ENCODE measurements around the gene TMEM18.

TMEM18 gene

GRCh38 chr2:670637-671036 lies 6.6 kb downstream of the TMEM18 start:
- H3K4me3 Mint-ChIP-seq: no peak overlapping the region
- ATAC-seq: no peak
- peaks cover 3% of the 10 kb centered on the region for H3K9me3 Mint-ChIP-seq
- no peaks in the 10 kb centered on the region for H3K27me3 Mint-ChIP-seq
- no peak overlapping the region for H3K27ac Mint-ChIP-seq
- H3K36me3 Mint-ChIP-seq: peaks cover 71% of the 10 kb centered on the region
- peaks cover 49% of the 10 kb centered on the region for H3K4me1 Mint-ChIP-seq

GRCh38 chr2:669323-669722 lies 7.9 kb downstream of the TMEM18 start:
- Mint-ChIP-seq H3K4me1 (peaks cover 36% of the 10 kb centered on the region), H3K36me3 (peaks cover 74% of the 10 kb centered on the region), H3K9me3 (peaks cover 11% of the 10 kb centered on the region), H3K27ac (no peak overlapping the region), H3K4me3 (no peak overlapping the region), H3K27me3 (no peaks in the 10 kb centered on the region)
- no peak for ATAC-seq

GRCh38 chr2:668000-668398 lies 9.2 kb downstream of the TMEM18 start:
- H3K27me3 Mint-ChIP-seq: no peaks in the 10 kb centered on the region
- H3K36me3 Mint-ChIP-seq: peaks cover 86% of the 10 kb centered on the region
- H3K27ac Mint-ChIP-seq: no peak overlapping the region
- H3K4me3 Mint-ChIP-seq: no peak overlapping the region
- H3K4me1 Mint-ChIP-seq: peaks cover 23% of the 10 kb centered on the region
- H3K9me3 Mint-ChIP-seq: peaks cover 11% of the 10 kb centered on the region
- ATAC-seq: no peak

- peaks cover 24% of the 10 kb centered on the region for H3K4me1 Mint-ChIP-seq
- no peak overlapping the region for H3K27ac Mint-ChIP-seq
- no peak for ATAC-seq
- H3K4me3 Mint-ChIP-seq: no peak overlapping the region
- H3K27me3 Mint-ChIP-seq: no peaks in the 10 kb centered on the region
- H3K36me3 Mint-ChIP-seq: peaks cover 85% of the 10 kb centered on the region
- H3K9me3 Mint-ChIP-seq: peaks cover 11% of the 10 kb centered on the region
These were observed 9.7 kb downstream of the TMEM18 start for GRCh38 chr2:667332-667999.

- no peak for ATAC-seq
- Mint-ChIP-seq H3K4me3 (no peak overlapping the region), H3K27ac (no peak overlapping the region), H3K36me3 (peaks cover 79% of the 10 kb centered on the region), H3K4me1 (peaks cover 34% of the 10 kb centered on the region), H3K9me3 (peaks cover 11% of the 10 kb centered on the region), H3K27me3 (no peaks in the 10 kb centered on the region)
These were observed 10.8 kb downstream of the TMEM18 start for GRCh38 chr2:666441-666840.

GRCh38 chr2:665340-666073 lies 11.7 kb downstream of the TMEM18 start:
- no peaks in the 10 kb centered on the region for H3K27me3 Mint-ChIP-seq
- H3K27ac Mint-ChIP-seq: no peak overlapping the region
- H3K4me3 Mint-ChIP-seq: no peak overlapping the region
- H3K4me1 Mint-ChIP-seq: peaks cover 33% of the 10 kb centered on the region
- H3K36me3 Mint-ChIP-seq: peaks cover 72% of the 10 kb centered on the region
- no peak for ATAC-seq
- peaks cover 11% of the 10 kb centered on the region for H3K9me3 Mint-ChIP-seq

- Mint-ChIP-seq H3K36me3 (peaks cover 59% of the 10 kb centered on the region), H3K27ac (no peak overlapping the region), H3K9me3 (peaks cover 11% of the 10 kb centered on the region), H3K27me3 (peaks cover 6% of the 10 kb centered on the region), H3K4me1 (peaks cover 21% of the 10 kb centered on the region), H3K4me3 (no peak overlapping the region)
- no peak for ATAC-seq
These were observed 13.1 kb downstream of the TMEM18 start for GRCh38 chr2:664063-664462.

- H3K4me3 Mint-ChIP-seq: no peak overlapping the region
- H3K36me3 Mint-ChIP-seq: peaks cover 51% of the 10 kb centered on the region
These were observed 14.0 kb downstream of the TMEM18 start for GRCh38 chr2:663221-663620.

GRCh38 chr2:661360-661635 lies 15.9 kb downstream of the TMEM18 start:
- no peak overlapping the region for H3K27ac Mint-ChIP-seq
- peaks cover 21% of the 10 kb centered on the region for H3K4me1 Mint-ChIP-seq
- peaks cover 33% of the 10 kb centered on the region for H3K27me3 Mint-ChIP-seq
- peaks cover 11% of the 10 kb centered on the region for H3K9me3 Mint-ChIP-seq
- ATAC-seq: no peak
- H3K4me3 Mint-ChIP-seq: no peak overlapping the region
- H3K36me3 Mint-ChIP-seq: peaks cover 36% of the 10 kb centered on the region

More at GRCh38 chr2:663221-663620, 14.0 kb downstream of the TMEM18 start:
- Mint-ChIP-seq H3K4me1 (peaks cover 21% of the 10 kb centered on the region), H3K9me3 (peaks cover 11% of the 10 kb centered on the region), H3K27me3 (peaks cover 14% of the 10 kb centered on the region), H3K27ac (no peak overlapping the region)
- ATAC-seq: no peak

- Mint-ChIP-seq H3K4me1 (peaks cover 21% of the 10 kb centered on the region), H3K4me3 (no peak overlapping the region)
These were observed 16.4 kb downstream of the TMEM18 start for GRCh38 chr2:660586-661359.

GRCh38 chr2:660029-660428 lies 17.2 kb downstream of the TMEM18 start:
- H3K9me3 Mint-ChIP-seq: peaks cover 2% of the 10 kb centered on the region
- no peak for ATAC-seq

More at GRCh38 chr2:660586-661359, 16.4 kb downstream of the TMEM18 start:
- Mint-ChIP-seq H3K27me3 (peaks cover 33% of the 10 kb centered on the region), H3K36me3 (peaks cover 30% of the 10 kb centered on the region), H3K9me3 (peaks cover 9% of the 10 kb centered on the region), H3K27ac (no peak overlapping the region)
- no peak for ATAC-seq

GRCh38 chr2:658426-658825 lies 18.8 kb downstream of the TMEM18 start:
- no peak overlapping the region for H3K4me3 Mint-ChIP-seq
- no peak for ATAC-seq
- H3K36me3 Mint-ChIP-seq: peaks cover 9% of the 10 kb centered on the region
- H3K4me1 Mint-ChIP-seq: peaks cover 21% of the 10 kb centered on the region
- H3K9me3 Mint-ChIP-seq: no peaks in the 10 kb centered on the region
- peaks cover 46% of the 10 kb centered on the region for H3K27me3 Mint-ChIP-seq
- no peak overlapping the region for H3K27ac Mint-ChIP-seq

More at GRCh38 chr2:660029-660428, 17.2 kb downstream of the TMEM18 start:
- H3K27ac Mint-ChIP-seq: no peak overlapping the region
- peaks cover 33% of the 10 kb centered on the region for H3K27me3 Mint-ChIP-seq
- peaks cover 23% of the 10 kb centered on the region for H3K36me3 Mint-ChIP-seq
- H3K4me3 Mint-ChIP-seq: no peak overlapping the region
- peaks cover 21% of the 10 kb centered on the region for H3K4me1 Mint-ChIP-seq

GRCh38 chr2:657766-658165 lies 19.4 kb downstream of the TMEM18 start:
- Mint-ChIP-seq H3K4me3 (no peak overlapping the region), H3K9me3 (no peaks in the 10 kb centered on the region), H3K27me3 (peaks cover 53% of the 10 kb centered on the region), H3K4me1 (peaks cover 18% of the 10 kb centered on the region), H3K27ac (no peak overlapping the region), H3K36me3 (peaks cover 2% of the 10 kb centered on the region)
- ATAC-seq: no peak

- Mint-ChIP-seq H3K9me3 (no peaks in the 10 kb centered on the region), H3K36me3 (no peaks in the 10 kb centered on the region), H3K4me1 (peaks cover 7% of the 10 kb centered on the region), H3K27ac (no peak overlapping the region), H3K4me3 (no peak overlapping the region), H3K27me3 (peaks cover 54% of the 10 kb centered on the region)
- ATAC-seq: no peak
These were observed 20.5 kb downstream of the TMEM18 start for GRCh38 chr2:656676-657075.

GRCh38 chr2:655626-656025 lies 21.6 kb downstream of the TMEM18 start:
- no peaks in the 10 kb centered on the region for H3K36me3 Mint-ChIP-seq
- peak; percentile 20 for ATAC-seq

More at GRCh38 chr2:655626-656025, 21.6 kb downstream of the TMEM18 start:
- Mint-ChIP-seq H3K4me3 (no peak overlapping the region), H3K4me1 (no peaks in the 10 kb centered on the region), H3K27me3 (peaks cover 54% of the 10 kb centered on the region), H3K9me3 (no peaks in the 10 kb centered on the region), H3K27ac (no peak overlapping the region)

Data from stimulated activated memory B cell treated with anti-CD40 and anti-IgM and Interleukin-4, amounts not matched to agents 10 μg/mL and 1 μg/mL and 100 μg/mL, for 72 hours (primary cell).